ENCODE data around the gene CHRNG.

Gene CHRNG

GRCh38 chr2:232506709-232507108 is 32.8 kb upstream of the CHRNG start:
- DNase-seq, result no peak

GRCh38 chr2:232508251-232508650 is 31.2 kb upstream of the CHRNG start:
- DNase-seq, result no peak

GRCh38 chr2:232511336-232511890 is 28.1 kb upstream of the CHRNG start:
- DNase-seq, result no peak

- no peak for DNase-seq
These were observed 26.9 kb upstream of the CHRNG start for GRCh38 chr2:232512602-232513001.

GRCh38 chr2:232513353-232513752 is 26.1 kb upstream of the CHRNG start:
- no peak for DNase-seq

- DNase-seq, result no peak
These were observed 23.9 kb upstream of the CHRNG start for GRCh38 chr2:232515639-232516038.

GRCh38 chr2:232516551-232516950 is 22.9 kb upstream of the CHRNG start:
- DNase-seq, result no peak

- no peak for DNase-seq
These were observed 20.6 kb upstream of the CHRNG start for GRCh38 chr2:232518844-232519243.

GRCh38 chr2:232519581-232520438 is 19.7 kb upstream of the CHRNG start, which contains the start of gene PRSS56:
Gene PRSS56 (plus strand): TSS chr2:232520388. CDS start chr2:232520599, 211 bp downstream.
- DNase-seq, result no peak

- DNase-seq, result no peak
These were observed 19.0 kb upstream of the CHRNG start for GRCh38 chr2:232520489-232520888.

- no peak for DNase-seq
These were observed 18.4 kb upstream of the CHRNG start for GRCh38 chr2:232521098-232521497.

GRCh38 chr2:232521959-232522622 is 17.4 kb upstream of the CHRNG start:
- no peak for DNase-seq

- DNase-seq, result no peak
These were observed 16.7 kb upstream of the CHRNG start for GRCh38 chr2:232522623-232523401.

GRCh38 chr2:232523402-232523681 is 16.1 kb upstream of the CHRNG start:
- no peak for DNase-seq

GRCh38 chr2:232523682-232524597 is 15.6 kb upstream of the CHRNG start:
- DNase-seq, result no peak

GRCh38 chr2:232524771-232525170 is 14.7 kb upstream of the CHRNG start:
- DNase-seq, result no peak

GRCh38 chr2:232525199-232525598 is 14.3 kb upstream of the CHRNG start:
- DNase-seq, result no peak

- no peak for DNase-seq
These were observed 13.6 kb upstream of the CHRNG start, which contains the start of gene CHRND for GRCh38 chr2:232525791-232526371. Gene CHRND (plus strand): TSS chr2:232526160. CDS start chr2:232526216, 56 bp downstream.

GRCh38 chr2:232526372-232526941 is 13.0 kb upstream of the CHRNG start:
- no peak for DNase-seq

GRCh38 chr2:232527905-232528470 is 11.5 kb upstream of the CHRNG start:
- no peak for DNase-seq

Data from kidney glomerular epithelial cell (primary cell).